ENCODE data around the gene ESYT1. TPM values are rescaled to one million over a fixed set of nuclear protein-coding genes. Genes with fewer than 3 reads are reported as not detected.

Gene ESYT1
- total RNA-seq, 4 donors from 2014 or later: 36.3 to 62.7 (median 53.2) TPM

DNA sequence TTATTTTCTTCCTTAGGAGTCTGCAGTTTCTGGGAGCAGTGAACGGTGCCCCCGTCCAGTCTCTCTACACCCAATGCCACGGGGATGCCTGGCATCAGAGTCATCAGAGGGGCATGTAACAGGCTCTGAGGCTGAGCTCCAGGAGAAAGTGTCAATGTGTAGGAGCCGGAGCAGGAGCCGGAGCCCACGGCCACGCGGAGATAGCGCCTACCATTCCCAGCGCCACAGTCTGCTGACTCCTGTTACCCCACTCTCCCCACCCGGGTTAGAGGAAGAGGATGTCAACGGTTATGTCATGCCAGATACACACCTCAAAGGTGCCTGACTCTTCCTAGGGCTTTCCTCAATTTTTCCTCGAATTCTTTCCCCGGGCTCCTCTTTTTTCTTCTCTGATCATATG is 27.0 kb upstream of the ESYT1 start:
- no peak for DNase-seq
- Histone ChIP-seq H3K27ac (no peak overlapping the region), H3K36me3 (peaks cover 0 to 43% (median 0%) of the 10 kb centered on the region in 3 donors), H3K4me1 (peaks cover 0 to 10% (median 8%) of the 10 kb centered on the region in 4 donors), H3K9me3 (no peaks in the 10 kb centered on the region), H3K4me3 (no peak overlapping the region), H3K27me3 (no peaks in the 10 kb centered on the region)
- TF ChIP-seq POLR2A (IDR thresholded peaks at IDR 0.05): no peak
- TF ChIP-seq, protein P1, sequence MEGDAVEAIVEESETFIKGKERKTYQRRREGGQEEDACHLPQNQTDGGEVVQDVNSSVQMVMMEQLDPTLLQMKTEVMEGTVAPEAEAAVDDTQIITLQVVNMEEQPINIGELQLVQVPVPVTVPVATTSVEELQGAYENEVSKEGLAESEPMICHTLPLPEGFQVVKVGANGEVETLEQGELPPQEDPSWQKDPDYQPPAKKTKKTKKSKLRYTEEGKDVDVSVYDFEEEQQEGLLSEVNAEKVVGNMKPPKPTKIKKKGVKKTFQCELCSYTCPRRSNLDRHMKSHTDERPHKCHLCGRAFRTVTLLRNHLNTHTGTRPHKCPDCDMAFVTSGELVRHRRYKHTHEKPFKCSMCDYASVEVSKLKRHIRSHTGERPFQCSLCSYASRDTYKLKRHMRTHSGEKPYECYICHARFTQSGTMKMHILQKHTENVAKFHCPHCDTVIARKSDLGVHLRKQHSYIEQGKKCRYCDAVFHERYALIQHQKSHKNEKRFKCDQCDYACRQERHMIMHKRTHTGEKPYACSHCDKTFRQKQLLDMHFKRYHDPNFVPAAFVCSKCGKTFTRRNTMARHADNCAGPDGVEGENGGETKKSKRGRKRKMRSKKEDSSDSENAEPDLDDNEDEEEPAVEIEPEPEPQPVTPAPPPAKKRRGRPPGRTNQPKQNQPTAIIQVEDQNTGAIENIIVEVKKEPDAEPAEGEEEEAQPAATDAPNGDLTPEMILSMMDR (IDR thresholded peaks at IDR 0.05): no peak

DNA sequence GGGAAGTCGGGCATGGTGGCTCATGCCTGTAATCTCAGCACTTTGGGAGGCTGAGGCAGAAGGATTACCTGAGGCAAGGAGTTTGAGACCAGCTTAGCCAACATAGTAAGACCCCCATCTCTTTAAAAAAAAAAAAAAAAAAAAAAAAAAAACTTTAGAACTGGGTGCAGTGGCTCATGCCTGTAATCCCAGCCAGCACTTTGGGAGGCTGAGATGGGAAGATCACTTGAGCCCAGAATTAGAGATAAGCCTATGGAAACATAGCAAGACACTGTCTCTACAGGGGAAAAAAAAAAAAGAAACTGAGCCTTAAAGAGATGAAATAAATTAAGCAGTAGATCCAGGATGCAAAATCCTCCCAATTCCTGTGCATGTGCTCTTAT is 25.4 kb upstream of the ESYT1 start:
- H3K27ac ChIP-seq: peak overlapping the region in 2 of 4 donors; percentile 2 to 19
- peaks cover 0 to 37% (median 0%) of the 10 kb centered on the region in 3 donors for H3K36me3 ChIP-seq
- no peaks in the 10 kb centered on the region for H3K27me3 ChIP-seq
- H3K4me3 ChIP-seq: no peak overlapping the region
- H3K4me1 ChIP-seq: peaks cover 0 to 17% (median 8%) of the 10 kb centered on the region in 4 donors
- H3K9me3 ChIP-seq: no peaks in the 10 kb centered on the region
- TF ChIP-seq, protein P1 (IDR thresholded peaks at IDR 0.05): no peak
- no peak for TF ChIP-seq POLR2A (IDR thresholded peaks at IDR 0.05)
- DNase-seq: no peak

DNA sequence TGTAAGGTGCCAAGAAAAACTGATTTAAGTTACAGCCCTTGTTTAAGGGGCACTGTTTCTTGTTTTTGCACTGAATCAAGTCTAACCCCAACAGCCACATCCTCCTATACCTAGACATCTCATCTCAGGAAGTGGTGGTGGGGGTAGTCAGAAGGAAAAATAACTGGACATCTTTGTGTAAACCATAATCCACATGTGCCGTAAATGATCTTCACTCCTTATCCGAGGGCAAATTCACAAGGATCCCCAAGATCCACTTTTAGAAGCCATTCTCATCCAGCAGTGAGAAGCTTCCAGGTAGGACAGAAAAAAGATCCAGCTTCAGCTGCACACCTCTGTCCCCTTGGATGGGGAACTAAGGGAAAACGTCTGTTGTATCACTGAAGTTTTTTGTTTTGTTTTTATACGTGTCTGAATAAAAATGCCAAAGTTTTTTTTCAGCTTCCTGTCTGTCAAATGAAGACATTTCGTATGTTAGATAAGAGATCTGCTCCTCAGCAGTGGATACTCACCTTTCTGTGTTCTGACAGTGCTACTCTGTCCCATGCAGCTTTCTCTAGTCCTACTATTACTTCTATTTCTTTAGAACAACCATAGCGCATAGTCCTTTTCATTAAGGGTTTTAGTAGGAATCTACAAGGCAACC is 24.9 kb upstream of the ESYT1 start:
- TF ChIP-seq, protein P1 (IDR thresholded peaks at IDR 0.05): no peak
- no peak for TF ChIP-seq POLR2A (IDR thresholded peaks at IDR 0.05)
- Histone ChIP-seq H3K4me3 (peak overlapping the region in 2 of 4 donors; percentile 89 to 91), H3K36me3 (peaks cover 0 to 39% (median 0%) of the 10 kb centered on the region in 3 donors)

DNA sequence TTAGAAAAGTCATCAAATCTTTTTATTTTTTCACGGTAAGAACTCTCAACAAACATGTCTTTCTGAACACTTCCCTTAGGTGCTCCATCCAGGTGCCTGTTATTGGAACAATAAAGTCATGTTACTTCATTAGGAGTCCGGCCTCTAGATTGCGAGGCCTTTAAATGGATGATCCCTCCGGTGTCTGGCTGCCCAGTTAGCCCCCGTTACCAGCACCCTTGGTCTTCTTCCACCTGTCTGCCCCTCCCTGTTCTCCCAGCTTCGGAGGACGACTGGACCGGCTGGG is 24.3 kb upstream of the ESYT1 start:
- Histone ChIP-seq H3K9me3 (no peaks in the 10 kb centered on the region), H3K4me3 (peak overlapping the region; percentile 56 to 91 (median 84)), H3K4me1 (peaks cover 0 to 17% (median 8%) of the 10 kb centered on the region in 4 donors), H3K27me3 (no peaks in the 10 kb centered on the region), H3K27ac (peak overlapping the region; percentile 69 to 89 (median 85)), H3K36me3 (peaks cover 0 to 45% (median 0%) of the 10 kb centered on the region in 3 donors)
- no peak for TF ChIP-seq POLR2A (IDR thresholded peaks at IDR 0.05)
- TF ChIP-seq, protein P1 (IDR thresholded peaks at IDR 0.05): no peak
- DNase-seq: no peak

More for the DNA sequence above, 24.9 kb upstream of the ESYT1 start:
- Histone ChIP-seq H3K27me3 (no peaks in the 10 kb centered on the region), H3K4me1 (peaks cover 0 to 17% (median 8%) of the 10 kb centered on the region in 4 donors), H3K9me3 (no peaks in the 10 kb centered on the region), H3K27ac (peak overlapping the region; percentile 69 to 89 (median 85))
- DNase-seq: no peak

DNA sequence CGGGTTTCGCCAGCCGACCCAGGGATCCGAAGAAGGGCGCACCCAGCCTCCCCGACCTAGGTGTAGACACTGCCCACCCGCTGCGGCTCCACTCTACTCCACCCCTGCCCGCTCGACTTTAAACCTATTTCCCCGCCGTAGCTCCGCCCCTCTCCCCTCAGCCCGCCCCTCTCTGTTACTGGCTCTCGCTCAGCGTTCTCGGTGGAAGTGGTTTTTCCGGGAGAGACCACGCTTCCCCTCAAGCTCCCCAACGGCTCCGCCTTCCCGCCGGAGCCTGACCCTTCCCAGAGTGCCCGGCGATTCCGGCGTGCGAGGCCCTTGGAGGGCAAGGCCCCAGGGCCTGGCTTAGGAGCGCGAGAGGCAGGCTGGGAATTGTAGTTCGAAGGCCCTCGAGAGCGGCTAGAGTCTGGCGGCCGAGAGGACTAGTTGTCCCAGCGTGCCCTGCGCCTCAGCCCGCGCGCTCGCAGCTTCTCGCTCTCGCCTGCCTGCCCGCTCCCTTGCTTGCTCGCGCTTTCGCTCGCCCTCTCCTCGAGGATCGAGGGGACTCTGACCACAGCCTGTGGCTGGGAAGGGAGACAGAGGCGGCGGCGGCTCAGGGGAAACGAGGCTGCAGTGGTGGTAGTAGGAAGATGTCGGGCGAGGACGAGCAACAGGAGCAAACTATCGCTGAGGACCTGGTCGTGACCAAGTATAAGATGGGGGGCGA is 23.8 kb upstream of the ESYT1 start, which contains the start of gene PA2G4:
TSS of gene PA2G4 (plus strand) at position 451 of the 706 bp plus-strand sequence. CDS start at position 630, 179 bp downstream.
- peaks cover 0 to 17% (median 8%) of the 10 kb centered on the region in 4 donors for H3K4me1 ChIP-seq
- H3K9me3 ChIP-seq: no peaks in the 10 kb centered on the region
- peak; percentile 97 to 99 (median 97) for DNase-seq
- TF ChIP-seq, protein P1 (IDR thresholded peaks at IDR 0.05): peak in 3 of 6 experiments; percentile 1 to 9 (median 8)
- TF ChIP-seq POLR2A (IDR thresholded peaks at IDR 0.05): peak; percentile 79 to 96
- peak within 1 kb of the TSS; percentile 56 to 91 (median 84) for H3K4me3 ChIP-seq
- peak within 1 kb of the TSS; percentile 69 to 89 (median 85) for H3K27ac ChIP-seq
- H3K27me3 ChIP-seq: no peaks in the 10 kb centered on the region
- peaks cover 0 to 50% (median 0%) of the 10 kb centered on the region in 3 donors for H3K36me3 ChIP-seq

Measured in Peyer's patch (tissue), 4 donors.